Spinal cord (tissue), 10 donors: ENCODE measurements around the gene RPS14. TPM values are rescaled to one million over a fixed set of nuclear protein-coding genes. Genes with fewer than 3 reads are reported as not detected.

Experiments
- DNase-seq, 6 donors: peaks; one replicate each; pipeline versions ENCODE4 v3.0.0 to v3.0.0-alpha.2; 2013 to 2015; ENCODE audit warnings: low spot score in 6 of 6, low read depth in 4 of 6
- H3K27ac ChIP-seq: one replicate; pipeline ENCODE4 v1.5.1; 2013; ENCODE audit warnings: low read depth, low read length, control low read depth
- H3K27me3 ChIP-seq: one replicate; pipeline ENCODE4 v1.6.1; 2013; ENCODE audit warnings: low read length; ENCODE audit not compliant: control insufficient read depth, insufficient read depth
- H3K36me3 ChIP-seq: one replicate; pipeline ENCODE4 v1.6.1; 2013; ENCODE audit warnings: low read length; ENCODE audit not compliant: control insufficient read depth, insufficient read depth
- H3K4me1 ChIP-seq: one replicate; pipeline ENCODE4 v1.6.1; 2013; ENCODE audit warnings: low read length; ENCODE audit not compliant: control insufficient read depth, insufficient read depth
- H3K4me3 ChIP-seq: one replicate; pipeline ENCODE4 v1.5.1; 2013; ENCODE audit warnings: low read depth, low read length, control low read depth
- H3K9me3 ChIP-seq: one replicate; pipeline ENCODE4 v1.6.1; 2013; ENCODE audit warnings: low read length; ENCODE audit not compliant: control insufficient read depth, insufficient read depth
- WGBS: methylation state at CpG from one replicate; pipeline ENCODE4 v1.1.5; 2013; ENCODE audit warnings: missing lambda C conversion rate; ENCODE audit not compliant: insufficient coverage; 5-methylcytosine and 5-hydroxymethylcytosine counted together
- polyA plus RNA-seq, 2 donors: library from polyadenylated mRNA; unstranded; fragments of 120-200 nt; gene quantifications; one replicate each; pipeline ENCODE4 v1.2.1, GENCODE V29; 2013; ENCODE audit not compliant: insufficient read length in 2 of 2
- total RNA-seq, 2 donors: library from RNA; depleted of rRNA in 1 of 2; stranded (reverse); fragments of 120-200 nt in 1 of 2; fragments of >200 nt in 1 of 2; gene quantifications; one replicate each; pipeline versions ENCODE4 v1.2.3 to v1.2.4, GENCODE V29; 2013 to 2014
- donor health status: healthy.

The RPS14 gene
- total and polyA plus RNA-seq, 4 donors: 1,016 to 2,810 (median 1,177) TPM

DNA sequence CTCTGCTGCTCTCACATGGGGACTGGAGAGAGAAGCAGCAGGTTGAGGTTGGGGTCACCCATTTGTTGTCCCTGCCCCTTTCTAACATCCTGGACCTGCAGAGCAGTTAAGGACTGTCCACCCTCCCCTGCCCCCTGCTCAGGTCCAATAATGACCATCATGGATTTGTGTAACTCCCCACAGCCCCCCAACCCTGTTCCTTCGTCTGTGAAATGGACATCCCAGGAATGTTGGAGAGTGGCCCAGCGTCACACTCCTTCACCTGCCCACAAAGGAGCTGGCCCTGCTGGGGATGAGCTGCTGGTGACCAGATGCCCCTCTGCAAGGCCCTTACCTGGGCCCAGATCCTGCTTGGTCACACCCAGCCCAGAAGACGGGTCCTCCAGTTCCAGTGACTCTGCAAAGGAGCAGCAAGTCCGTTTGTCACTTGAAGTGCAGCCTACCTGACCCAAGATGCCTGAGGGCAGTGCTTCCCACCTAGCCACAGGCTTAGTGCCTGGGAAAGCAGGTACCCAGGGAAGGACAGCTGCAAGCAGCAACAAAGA is 47.2 kb downstream of the RPS14 start:
- Histone ChIP-seq H3K27me3 (no peaks in the 10 kb centered on the region), H3K27ac (no peak overlapping the region), H3K36me3 (peaks cover 58% of the 10 kb centered on the region), H3K4me3 (no peak overlapping the region), H3K4me1 (peaks cover 3% of the 10 kb centered on the region), H3K9me3 (no peaks in the 10 kb centered on the region)
- WGBS: 91% methylated on average over 4 of the region's 4 CpGs
- DNase-seq: no peak

DNA sequence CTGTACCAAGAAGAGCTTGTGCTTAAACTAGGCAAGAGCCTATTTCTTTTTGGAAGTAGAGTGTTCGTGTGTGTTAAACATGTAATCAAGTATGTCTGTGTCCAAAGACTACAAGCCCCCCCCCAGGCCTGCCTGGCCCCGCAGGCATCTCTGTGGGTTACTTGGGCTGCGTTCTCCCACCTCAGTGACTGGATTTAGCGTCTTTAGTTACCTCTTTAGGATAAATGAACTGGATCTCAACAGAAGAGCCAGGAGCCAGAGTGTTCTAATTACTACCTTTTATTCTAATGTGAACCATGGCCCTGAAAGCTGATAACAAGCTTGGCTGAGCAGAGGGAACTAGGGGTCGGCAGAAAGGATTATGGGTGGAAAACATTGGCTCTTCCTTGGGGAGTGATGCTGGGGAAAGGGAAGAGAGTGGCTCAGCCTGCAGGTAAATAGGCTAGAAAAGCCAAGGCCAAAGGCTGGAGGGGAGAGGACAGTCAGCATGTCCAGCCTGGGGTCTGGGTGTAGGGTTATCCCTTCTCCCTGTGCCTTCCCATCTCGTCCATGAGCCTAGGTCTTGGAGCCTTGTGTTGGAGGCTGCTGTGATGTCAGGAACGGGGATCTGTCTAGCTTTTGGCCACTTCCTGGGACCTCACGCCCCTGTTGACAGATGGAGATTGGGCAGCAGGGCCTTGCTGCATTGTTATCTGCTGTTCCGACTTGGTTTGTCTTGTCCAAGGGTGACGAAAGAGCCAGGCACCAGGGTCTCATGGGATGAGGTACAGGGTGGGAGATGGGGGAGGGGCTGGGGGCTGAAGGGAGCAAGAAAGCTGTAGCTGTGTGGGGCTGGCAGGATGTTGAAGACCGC is 47.9 kb downstream of the RPS14 start:
- DNase-seq: no peak
- Histone ChIP-seq H3K27ac (no peak overlapping the region), H3K4me1 (peaks cover 3% of the 10 kb centered on the region), H3K27me3 (no peaks in the 10 kb centered on the region), H3K4me3 (no peak overlapping the region), H3K36me3 (peaks cover 63% of the 10 kb centered on the region), H3K9me3 (no peaks in the 10 kb centered on the region)
- 87% methylated on average over 11 of the region's 11 CpGs for WGBS

DNA sequence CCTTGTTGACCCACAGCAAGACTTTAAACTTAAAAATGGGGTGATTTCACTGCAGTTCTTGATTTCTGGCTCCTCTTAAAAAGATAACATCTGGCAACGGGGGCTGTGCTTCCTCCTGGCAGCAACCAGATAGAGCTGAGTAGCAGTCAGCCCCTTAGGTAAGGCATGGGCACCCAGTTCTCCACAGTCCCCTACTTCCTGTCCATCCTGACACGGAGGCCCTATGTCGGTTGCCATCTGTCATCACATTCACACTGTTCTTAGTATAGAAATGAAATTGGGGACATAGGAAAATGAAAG is 48.5 kb downstream of the RPS14 start:
- H3K4me1 ChIP-seq: peaks cover 3% of the 10 kb centered on the region
- peaks cover 68% of the 10 kb centered on the region for H3K36me3 ChIP-seq
- H3K27ac ChIP-seq: no peak overlapping the region

DNA sequence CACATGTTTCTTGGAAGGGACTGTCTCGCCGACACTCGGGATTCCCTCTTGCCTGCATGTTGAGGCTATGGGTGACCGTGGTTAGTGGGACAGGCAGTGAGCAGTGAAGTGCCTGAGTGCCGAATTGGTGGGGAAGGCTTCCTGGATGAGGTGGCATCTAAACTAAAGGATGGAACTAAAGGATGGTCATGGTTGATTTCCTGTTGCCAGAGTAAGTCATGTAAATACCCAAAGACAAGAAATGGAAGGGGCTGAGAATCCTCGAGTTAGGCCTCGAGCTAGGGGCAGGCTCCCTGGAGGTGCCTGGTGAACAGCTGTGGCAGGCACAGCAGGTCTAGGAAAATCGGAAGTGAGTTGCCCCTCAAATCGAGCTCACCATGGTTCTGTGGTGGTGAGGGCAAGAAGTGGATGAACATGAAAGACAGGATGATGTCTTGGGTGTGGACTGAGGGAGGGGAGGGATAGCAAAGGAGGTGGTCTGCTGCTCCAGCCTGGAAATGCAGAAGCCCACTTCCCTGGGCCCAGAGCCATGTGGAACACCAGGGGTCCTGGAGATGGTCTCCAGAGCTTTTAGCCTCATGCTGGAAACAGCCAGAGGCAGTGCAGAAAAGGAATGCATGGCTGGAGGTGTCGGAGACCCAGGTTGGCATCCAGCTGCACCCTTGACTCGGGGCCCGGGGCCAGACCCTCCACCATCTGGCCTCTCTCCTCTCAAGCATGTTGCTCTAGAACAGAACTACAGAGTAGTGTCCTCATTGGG is 49.0 kb downstream of the RPS14 start:
- Histone ChIP-seq H3K4me3 (no peak overlapping the region), H3K36me3 (peaks cover 72% of the 10 kb centered on the region), H3K9me3 (no peaks in the 10 kb centered on the region), H3K27ac (no peak overlapping the region), H3K4me1 (peaks cover 3% of the 10 kb centered on the region), H3K27me3 (no peaks in the 10 kb centered on the region)
- no peak for DNase-seq
- WGBS: 87% methylated on average over 11 of the region's 12 CpGs

More for the DNA sequence above, 48.5 kb downstream of the RPS14 start:
- Histone ChIP-seq H3K27me3 (no peaks in the 10 kb centered on the region), H3K4me3 (no peak overlapping the region), H3K9me3 (no peaks in the 10 kb centered on the region)
- no peak for DNase-seq
- WGBS: no CpG with 5 or more reads among the region's 3 CpGs

DNA sequence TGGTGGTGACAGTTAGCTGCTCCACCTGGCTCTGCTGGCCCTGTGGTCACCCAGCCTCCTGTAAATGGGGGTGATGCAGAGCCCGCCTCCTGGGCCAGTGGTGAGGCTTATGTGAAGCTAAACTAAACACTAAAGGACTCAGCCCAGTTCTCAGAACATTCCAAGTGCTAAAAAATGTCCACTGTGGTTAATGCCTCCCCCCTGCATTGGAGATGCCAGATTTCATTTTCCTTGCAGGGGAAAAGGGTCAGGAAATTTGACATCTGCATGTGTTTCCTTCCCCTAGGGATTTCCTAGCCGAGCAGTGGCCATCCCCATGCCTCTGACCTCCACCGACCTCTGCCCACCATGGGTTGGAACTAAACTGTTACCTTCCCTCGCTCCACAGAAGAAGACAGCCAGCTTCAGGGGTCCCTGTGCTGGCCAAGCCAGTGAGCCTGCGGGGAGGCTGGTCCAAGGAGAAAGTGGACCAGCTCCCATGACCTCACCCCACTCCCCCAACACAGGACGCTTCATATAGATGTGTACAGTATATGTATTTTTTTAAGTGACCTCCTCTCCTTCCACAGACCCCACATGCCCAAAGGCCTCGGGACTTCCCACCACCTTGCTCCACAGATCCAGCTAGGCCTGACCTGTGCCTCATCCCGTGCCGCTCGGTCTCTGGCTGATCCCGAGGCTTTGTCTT is 49.9 kb downstream of the RPS14 start:
- DNase-seq: no peak
- Histone ChIP-seq H3K27ac (no peak overlapping the region), H3K4me3 (no peak overlapping the region), H3K36me3 (peaks cover 80% of the 10 kb centered on the region), H3K27me3 (no peaks in the 10 kb centered on the region), H3K4me1 (peaks cover 3% of the 10 kb centered on the region), H3K9me3 (no peaks in the 10 kb centered on the region)
- WGBS: 67% methylated on average over 2 of the region's 11 CpGs

DNA sequence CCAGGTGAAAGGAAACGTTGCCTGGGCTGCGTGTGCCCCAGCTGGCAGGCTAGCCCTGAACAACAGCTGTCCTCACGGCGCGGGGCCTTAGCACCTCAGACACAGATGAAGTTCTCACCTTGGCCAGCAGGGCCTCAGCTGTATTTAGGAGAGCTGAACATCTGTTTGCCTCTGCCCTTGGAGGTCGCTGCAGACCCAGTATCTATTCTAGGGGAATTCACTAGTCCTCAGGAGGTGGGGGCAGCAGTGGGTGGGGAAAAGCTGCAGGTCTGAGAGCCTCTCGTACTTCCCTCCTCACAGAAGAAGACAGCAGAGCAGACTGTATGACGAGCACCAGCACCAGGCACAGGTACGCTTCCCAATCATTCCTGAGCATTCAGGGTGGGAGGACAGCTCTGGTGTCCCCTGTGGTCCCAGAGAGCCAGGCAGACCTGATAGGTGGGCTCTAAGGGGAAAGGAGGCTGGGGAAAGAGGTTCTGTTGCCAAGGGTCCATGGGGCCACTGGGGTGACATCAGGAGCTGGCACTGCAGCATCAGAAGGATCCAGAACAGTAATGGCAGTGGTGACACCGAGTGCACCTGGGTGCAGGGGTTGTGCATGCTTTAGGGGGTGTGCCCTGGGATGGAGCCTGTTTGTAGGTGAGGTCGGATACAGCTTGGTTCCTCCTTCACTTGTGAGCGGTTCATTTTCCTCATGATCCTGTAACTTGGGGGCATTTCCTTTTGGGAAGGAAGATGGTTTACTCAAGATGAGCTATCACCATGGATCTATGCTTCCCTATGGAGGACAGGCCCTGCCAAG is 50.6 kb downstream of the RPS14 start:
- no peak for DNase-seq
- Histone ChIP-seq H3K4me1 (peaks cover 3% of the 10 kb centered on the region), H3K4me3 (no peak overlapping the region), H3K9me3 (no peaks in the 10 kb centered on the region), H3K27me3 (no peaks in the 10 kb centered on the region), H3K27ac (no peak overlapping the region), H3K36me3 (peaks cover 80% of the 10 kb centered on the region)
- 80% methylated on average over 10 of the region's 12 CpGs for WGBS

DNA sequence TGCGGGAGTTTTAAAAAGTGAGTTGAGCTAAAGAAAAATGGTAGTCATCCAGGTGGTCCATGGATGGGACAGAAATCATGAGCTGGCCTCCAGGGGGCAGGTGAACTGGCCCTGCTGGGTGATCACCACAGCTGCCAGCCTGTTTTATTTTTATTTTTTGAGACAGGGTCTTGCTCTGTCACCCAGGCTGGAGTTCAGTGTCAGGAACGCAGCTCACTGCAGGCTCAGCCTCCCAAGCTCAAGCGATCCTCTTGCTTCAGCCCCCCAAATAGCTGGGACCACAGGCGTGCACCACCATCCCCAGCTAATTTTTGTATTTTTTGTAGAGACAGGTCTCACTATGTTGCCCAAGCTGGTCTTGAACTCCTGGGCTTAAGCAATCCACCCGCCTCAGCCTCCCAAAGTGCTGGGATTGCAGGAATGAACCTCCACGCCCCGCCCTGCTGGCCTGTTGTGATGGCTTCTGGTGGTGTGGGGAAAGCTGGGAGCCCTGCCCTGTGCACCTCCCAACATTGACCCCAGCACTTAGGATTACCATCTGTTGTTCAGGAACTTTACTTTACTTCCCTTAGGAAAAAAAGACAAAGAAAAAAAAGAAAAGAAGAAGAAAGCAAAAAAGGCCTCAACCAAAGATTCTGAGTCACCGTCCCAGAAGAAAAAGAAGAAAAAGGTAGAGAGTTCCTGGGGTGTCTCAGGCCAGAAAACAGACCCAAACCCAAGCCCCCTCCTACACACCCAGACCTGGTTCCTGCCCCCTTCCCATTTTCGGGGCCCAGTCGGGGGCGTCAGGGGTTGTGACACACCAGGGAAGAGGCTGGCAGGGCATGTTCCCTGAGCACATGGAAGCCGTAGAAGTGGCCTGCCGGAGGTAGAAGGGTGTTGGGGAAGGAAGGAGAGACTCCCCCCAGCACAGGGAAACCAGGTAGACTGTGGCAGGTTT is 51.5 kb downstream of the RPS14 start:
- Histone ChIP-seq H3K27me3 (no peaks in the 10 kb centered on the region), H3K4me1 (peaks cover 3% of the 10 kb centered on the region), H3K36me3 (peaks cover 86% of the 10 kb centered on the region), H3K27ac (no peak overlapping the region), H3K9me3 (no peaks in the 10 kb centered on the region), H3K4me3 (no peak overlapping the region)
- DNase-seq: no peak
- WGBS: 93% methylated on average over 6 of the region's 13 CpGs

DNA sequence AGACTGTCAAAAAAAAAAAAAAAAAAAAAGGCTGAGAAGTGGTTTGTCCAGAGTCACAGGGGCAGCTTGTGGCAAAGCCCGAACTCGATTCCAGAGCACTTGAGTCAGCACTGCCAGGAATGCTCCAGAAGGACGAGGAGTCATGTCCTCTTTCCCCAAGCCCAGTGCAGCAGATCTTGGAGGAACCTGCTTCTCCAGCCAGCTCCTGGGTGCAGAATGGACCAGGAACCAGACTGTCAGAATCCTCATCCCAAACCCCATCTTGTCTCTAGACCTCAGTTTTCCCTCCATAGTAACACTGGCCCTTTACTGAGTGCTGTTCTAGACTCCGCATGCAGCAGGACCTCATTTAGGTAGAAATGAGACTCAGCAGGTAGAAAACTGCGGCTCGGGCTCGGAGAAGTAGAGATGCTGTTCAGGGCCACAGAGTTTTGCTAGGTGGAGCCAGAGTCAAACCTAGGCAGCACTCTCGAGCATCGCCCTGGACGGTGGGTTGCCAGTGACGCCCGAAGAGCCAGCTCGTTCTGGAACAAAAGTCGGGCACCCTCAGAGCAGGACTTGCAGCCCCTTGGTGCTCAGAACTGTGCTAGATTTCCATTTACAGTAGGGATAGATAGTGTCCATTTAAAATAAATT is 52.3 kb downstream of the RPS14 start:
- Histone ChIP-seq H3K27ac (no peak overlapping the region), H3K36me3 (peaks cover 88% of the 10 kb centered on the region), H3K9me3 (no peaks in the 10 kb centered on the region), H3K4me1 (peaks cover 3% of the 10 kb centered on the region), H3K4me3 (no peak overlapping the region), H3K27me3 (no peaks in the 10 kb centered on the region)
- DNase-seq: no peak
- 84% methylated on average over 14 of the region's 14 CpGs for WGBS
